ENCODE results near the gene ZNF711.

ZNF711 gene

DNA sequence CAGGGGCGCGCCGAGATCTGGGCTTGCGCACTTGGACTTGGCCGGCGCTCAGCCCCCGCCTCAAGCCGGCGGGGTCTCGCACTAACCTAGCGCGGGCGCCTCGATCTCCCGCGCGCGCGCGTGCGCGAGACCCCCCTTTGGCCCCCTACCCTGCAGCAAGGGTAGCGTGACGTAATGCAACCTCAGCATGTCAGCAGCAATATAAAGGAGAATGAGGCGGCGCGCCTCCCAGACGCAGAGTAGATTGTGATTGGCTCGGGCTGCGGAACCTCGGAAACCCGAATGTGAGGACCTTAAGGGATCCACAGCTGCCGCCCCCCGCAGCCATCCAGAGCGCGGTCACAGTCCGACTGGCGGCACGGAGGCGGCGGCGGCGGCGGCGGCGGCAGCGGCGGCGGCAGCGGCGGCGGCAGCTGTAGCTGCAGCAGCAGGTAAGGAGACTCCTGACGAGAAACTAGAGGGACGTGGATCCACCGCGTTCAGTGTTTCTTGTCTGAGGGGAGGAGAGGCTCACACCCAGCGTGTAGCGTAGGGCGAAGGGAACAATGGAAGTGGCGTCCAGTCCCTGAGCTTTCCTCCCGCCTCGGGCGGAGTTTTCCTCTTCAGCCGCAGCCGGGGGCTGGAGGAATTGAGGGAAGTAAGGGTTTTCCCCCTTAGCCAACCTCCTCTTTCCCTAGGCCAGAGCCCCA is at the start of gene ZNF711, which contains the start of gene SATL1:
Gene ZNF711, plus strand, starts transcription at position 231 of the 689 bp plus-strand sequence. CDS start 3,582 bp downstream, outside the sequence.
Gene SATL1, minus strand, starts transcription at position 19 of the 689 bp plus-strand sequence. CDS start 134,811 bp downstream, outside the sequence.
- Histone ChIP-seq H3K9me3 (ENCODE audit: insufficient read depth, low read depth, low read length) (no peaks in the 10 kb centered on the region), H3K9ac (ENCODE audit: low read depth, low read length, poor library complexity, severe bottlenecking) (peak within 1 kb of the TSS; percentile 93), H3K79me2 (ENCODE audit: insufficient read depth, low read length) (peaks cover 41% of the 10 kb centered on the region), H3K4me3 (ENCODE audit: low read length, poor library complexity, severe bottlenecking) (peak within 1 kb of the TSS; percentile 88), H3K4me2 (ENCODE audit: low read depth, low read length, poor library complexity, severe bottlenecking) (peak within 1 kb of the TSS; percentile 87), H3K27me3 (ENCODE audit: insufficient read depth, low read length, poor library complexity, severe bottlenecking) (no peaks in the 10 kb centered on the region), H3K9me2 (replicated peaks; ENCODE audit: low read depth, low read length) (no peaks in the 10 kb centered on the region), H3K4me1 (ENCODE audit: insufficient read depth, low read length, poor library complexity, severe bottlenecking) (peaks cover 11% of the 10 kb centered on the region), H3K36me3 (ENCODE audit: insufficient read depth, low read length) (no peaks in the 10 kb centered on the region), H3F3A (ENCODE audit: low read depth) (no peaks in the 10 kb centered on the region; the same call in 1 of the 2 replicates), H4K20me1 (ENCODE audit: insufficient read depth, low read length, poor library complexity, severe bottlenecking) (peaks cover 19% of the 10 kb centered on the region), H2AFZ (ENCODE audit: low read length) (peak within 1 kb of the TSS; percentile 87)
- TF ChIP-seq EZH2phosphoT487 (IDR thresholded peaks at IDR 0.05; ENCODE audit: borderline replicate concordance), result no peak

DNA sequence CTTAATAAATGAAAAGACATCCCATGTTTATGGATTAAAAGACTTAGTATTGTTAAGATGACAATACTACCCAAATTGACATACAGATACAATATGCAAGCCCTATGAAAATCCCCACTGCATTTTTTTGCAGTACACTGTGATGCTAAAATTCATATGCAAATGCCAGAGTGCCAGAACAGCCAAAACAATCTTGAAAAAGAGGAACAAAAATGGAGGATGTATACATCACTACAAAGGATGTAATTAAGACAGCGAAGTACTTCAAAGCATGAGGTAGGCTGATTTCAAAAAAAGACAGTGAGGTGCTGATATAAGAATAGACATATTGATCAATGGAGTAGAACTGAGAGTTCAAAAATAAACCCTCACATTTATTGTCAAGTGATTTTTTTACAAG is 47.5 kb upstream of the ZNF711 start:
- Histone ChIP-seq H3F3A (ENCODE audit: low read depth) (no peaks in the 10 kb centered on the region), H4K20me1 (ENCODE audit: insufficient read depth, low read length, poor library complexity, severe bottlenecking) (no peaks in the 10 kb centered on the region), H3K27me3 (ENCODE audit: insufficient read depth, low read length, poor library complexity, severe bottlenecking) (no peaks in the 10 kb centered on the region), H3K9me3 (ENCODE audit: insufficient read depth, low read depth, low read length) (no peaks in the 10 kb centered on the region), H2AFZ (ENCODE audit: low read length) (no peak overlapping the region), H3K4me2 (ENCODE audit: low read depth, low read length, poor library complexity, severe bottlenecking) (no peak overlapping the region), H3K9ac (ENCODE audit: low read depth, low read length, poor library complexity, severe bottlenecking) (no peak overlapping the region), H3K36me3 (ENCODE audit: insufficient read depth, low read length) (no peaks in the 10 kb centered on the region), H3K4me1 (ENCODE audit: insufficient read depth, low read length, poor library complexity, severe bottlenecking) (no peaks in the 10 kb centered on the region), H3K9me2 (replicated peaks; ENCODE audit: low read depth, low read length) (no peaks in the 10 kb centered on the region), H3K4me3 (ENCODE audit: low read length, poor library complexity, severe bottlenecking) (no peak overlapping the region), H3K79me2 (ENCODE audit: insufficient read depth, low read length) (no peaks in the 10 kb centered on the region)
- TF ChIP-seq EZH2phosphoT487 (IDR thresholded peaks at IDR 0.05; ENCODE audit: borderline replicate concordance), result no peak
- TF ChIP-seq, protein P1, sequence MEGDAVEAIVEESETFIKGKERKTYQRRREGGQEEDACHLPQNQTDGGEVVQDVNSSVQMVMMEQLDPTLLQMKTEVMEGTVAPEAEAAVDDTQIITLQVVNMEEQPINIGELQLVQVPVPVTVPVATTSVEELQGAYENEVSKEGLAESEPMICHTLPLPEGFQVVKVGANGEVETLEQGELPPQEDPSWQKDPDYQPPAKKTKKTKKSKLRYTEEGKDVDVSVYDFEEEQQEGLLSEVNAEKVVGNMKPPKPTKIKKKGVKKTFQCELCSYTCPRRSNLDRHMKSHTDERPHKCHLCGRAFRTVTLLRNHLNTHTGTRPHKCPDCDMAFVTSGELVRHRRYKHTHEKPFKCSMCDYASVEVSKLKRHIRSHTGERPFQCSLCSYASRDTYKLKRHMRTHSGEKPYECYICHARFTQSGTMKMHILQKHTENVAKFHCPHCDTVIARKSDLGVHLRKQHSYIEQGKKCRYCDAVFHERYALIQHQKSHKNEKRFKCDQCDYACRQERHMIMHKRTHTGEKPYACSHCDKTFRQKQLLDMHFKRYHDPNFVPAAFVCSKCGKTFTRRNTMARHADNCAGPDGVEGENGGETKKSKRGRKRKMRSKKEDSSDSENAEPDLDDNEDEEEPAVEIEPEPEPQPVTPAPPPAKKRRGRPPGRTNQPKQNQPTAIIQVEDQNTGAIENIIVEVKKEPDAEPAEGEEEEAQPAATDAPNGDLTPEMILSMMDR (conservative IDR thresholded peaks at IDR 0.05; ENCODE audit: low read length), result no peak

DNA sequence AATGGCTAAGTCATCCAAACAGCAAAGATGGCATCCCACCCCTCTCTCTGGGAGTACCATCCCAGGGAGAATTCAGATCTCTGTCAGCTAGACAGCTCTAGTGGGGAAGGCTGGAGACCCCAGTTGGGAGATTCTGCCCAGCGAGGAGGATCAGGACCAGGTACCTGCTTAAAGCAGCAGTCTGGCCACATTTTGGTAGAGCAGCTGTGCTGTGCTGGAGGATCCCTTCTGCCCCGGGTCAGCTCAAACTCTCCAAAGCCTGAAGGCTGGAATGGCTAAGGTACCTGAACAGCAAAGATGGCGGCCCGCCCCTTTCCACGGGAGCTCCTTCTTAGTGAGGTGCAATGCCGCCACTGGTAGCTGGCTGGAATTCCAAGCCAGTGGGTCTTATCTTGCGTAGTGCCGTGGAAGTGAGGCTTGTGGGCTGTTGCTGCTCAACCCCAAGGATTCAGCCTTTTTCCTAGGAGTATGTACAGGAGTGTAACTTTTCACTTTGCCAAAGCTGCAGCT is 40.3 kb upstream of the ZNF711 start:
- no peaks in the 10 kb centered on the region for H3K36me3 ChIP-seq (ENCODE audit: insufficient read depth, low read length)

More for the DNA sequence above, 40.3 kb upstream of the ZNF711 start:
- Histone ChIP-seq H2AFZ (ENCODE audit: low read length) (no peak overlapping the region), H3K4me3 (ENCODE audit: low read length, poor library complexity, severe bottlenecking) (no peak overlapping the region), H3K79me2 (ENCODE audit: insufficient read depth, low read length) (no peaks in the 10 kb centered on the region), H3K9ac (ENCODE audit: low read depth, low read length, poor library complexity, severe bottlenecking) (no peak overlapping the region), H3K9me2 (replicated peaks; ENCODE audit: low read depth, low read length) (no peaks in the 10 kb centered on the region), H3K4me1 (ENCODE audit: insufficient read depth, low read length, poor library complexity, severe bottlenecking) (no peaks in the 10 kb centered on the region), H3K27me3 (ENCODE audit: insufficient read depth, low read length, poor library complexity, severe bottlenecking) (no peaks in the 10 kb centered on the region), H3F3A (ENCODE audit: low read depth) (no peaks in the 10 kb centered on the region), H3K4me2 (ENCODE audit: low read depth, low read length, poor library complexity, severe bottlenecking) (no peak overlapping the region), H4K20me1 (ENCODE audit: insufficient read depth, low read length, poor library complexity, severe bottlenecking) (no peaks in the 10 kb centered on the region), H3K9me3 (ENCODE audit: insufficient read depth, low read depth, low read length) (no peaks in the 10 kb centered on the region)
- TF ChIP-seq, protein P1 (conservative IDR thresholded peaks at IDR 0.05; ENCODE audit: low read length), result no peak
- no peak for TF ChIP-seq EZH2phosphoT487 (IDR thresholded peaks at IDR 0.05; ENCODE audit: borderline replicate concordance)

All from Loucy (cell line).